Left ventricle myocardium inferior (tissue), 1 donor: ENCODE data around the gene KICS2. TPM values are rescaled to one million over a fixed set of nuclear protein-coding genes. Genes with fewer than 3 reads are reported as not detected.
"Not testable (repeated sequence)": the region's sequence is repeated elsewhere in the genome, so short reads cannot be mapped to it uniquely, and the experiment has no call there.

Experiments
- DNase-seq: peaks from one replicate; pipeline ENCODE4 v3.0.0-alpha.2; 2020
- H3K27ac ChIP-seq: fragments of 200-600 bp; replicated peaks from 2 replicates; pipeline ENCODE4 v1.8.0; 2021
- H3K27me3 ChIP-seq: fragments of 200-600 bp; 2 replicates; pipeline ENCODE4 v1.8.0; 2021; ENCODE audit warnings: low read depth
- H3K36me3 ChIP-seq: fragments of 200-600 bp; 2 replicates; pipeline ENCODE4 v1.8.0; 2021
- H3K4me1 ChIP-seq: fragments of 200-600 bp; 2 replicates; pipeline ENCODE4 v1.8.0; 2021
- H3K4me3 ChIP-seq: fragments of 200-600 bp; 2 replicates; pipeline ENCODE4 v1.8.0; 2021; ENCODE audit warnings: mild to moderate bottlenecking, moderate library complexity
- H3K9me3 ChIP-seq: fragments of 200-600 bp; replicated peaks from 2 replicates; pipeline ENCODE4 v1.8.0; 2021
- intact Hi-C: fragments of 100-400 bp; cut with micrococcal nuclease; formaldehyde crosslinking; loops from one replicate; pipeline ENCODE4 v1.11.0; 2022
- total RNA-seq: library from RNA; stranded (reverse); fragmentation: NEBNext Ultra II Directional; extraction: Animal tissue kit (Norgen Biotek cat#: 25700); gene quantifications from one replicate; pipeline ENCODE4 v1.2.1, GENCODE V29; 2021
- TF ChIP-seq, protein P1 (sequence below): fragments of 200-600 bp; IDR thresholded peaks from 2 replicates; pipeline ENCODE4 v1.8.0; 2021; ENCODE audit warnings: antibody characterized with exemption, mild to moderate bottlenecking, borderline replicate concordance
- donor health status: DM: no; HTN: yes; CAD: no; lungs with severe emphysema.

The KICS2 gene
- total RNA-seq, 1 donor from 2014 or later = 3.5 TPM

DNA sequence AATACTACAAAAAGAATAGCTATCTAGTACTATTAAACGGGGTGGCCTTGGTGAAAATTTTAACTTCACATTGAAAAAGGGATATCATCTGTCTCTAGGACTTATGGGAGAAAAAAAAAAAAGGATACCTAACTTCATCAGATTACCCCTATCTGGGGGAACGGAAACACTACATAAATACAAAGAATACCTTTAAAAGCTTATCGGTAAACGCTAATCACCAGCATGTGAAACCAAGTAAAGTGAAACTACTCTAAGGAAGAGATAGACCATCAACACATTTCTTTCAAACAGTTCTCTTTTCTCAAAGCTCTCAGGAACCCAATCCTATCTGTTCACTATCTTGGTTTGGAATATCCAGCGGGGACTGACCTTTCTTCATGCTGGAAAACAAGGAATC is 3.5 kb downstream of the KICS2 start:
- no peak overlapping the region for H3K27ac ChIP-seq
- intact Hi-C loops = no loop called here
- no peak for DNase-seq
- H3K4me1 ChIP-seq = peaks cover 19% of the 10 kb centered on the region
- TF ChIP-seq, protein P1, sequence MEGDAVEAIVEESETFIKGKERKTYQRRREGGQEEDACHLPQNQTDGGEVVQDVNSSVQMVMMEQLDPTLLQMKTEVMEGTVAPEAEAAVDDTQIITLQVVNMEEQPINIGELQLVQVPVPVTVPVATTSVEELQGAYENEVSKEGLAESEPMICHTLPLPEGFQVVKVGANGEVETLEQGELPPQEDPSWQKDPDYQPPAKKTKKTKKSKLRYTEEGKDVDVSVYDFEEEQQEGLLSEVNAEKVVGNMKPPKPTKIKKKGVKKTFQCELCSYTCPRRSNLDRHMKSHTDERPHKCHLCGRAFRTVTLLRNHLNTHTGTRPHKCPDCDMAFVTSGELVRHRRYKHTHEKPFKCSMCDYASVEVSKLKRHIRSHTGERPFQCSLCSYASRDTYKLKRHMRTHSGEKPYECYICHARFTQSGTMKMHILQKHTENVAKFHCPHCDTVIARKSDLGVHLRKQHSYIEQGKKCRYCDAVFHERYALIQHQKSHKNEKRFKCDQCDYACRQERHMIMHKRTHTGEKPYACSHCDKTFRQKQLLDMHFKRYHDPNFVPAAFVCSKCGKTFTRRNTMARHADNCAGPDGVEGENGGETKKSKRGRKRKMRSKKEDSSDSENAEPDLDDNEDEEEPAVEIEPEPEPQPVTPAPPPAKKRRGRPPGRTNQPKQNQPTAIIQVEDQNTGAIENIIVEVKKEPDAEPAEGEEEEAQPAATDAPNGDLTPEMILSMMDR = no peak
- no peaks in the 10 kb centered on the region for H3K27me3 ChIP-seq
- H3K4me3 ChIP-seq = no peak overlapping the region
- peaks cover 13% of the 10 kb centered on the region for H3K36me3 ChIP-seq
- H3K9me3 ChIP-seq = no peaks in the 10 kb centered on the region

DNA sequence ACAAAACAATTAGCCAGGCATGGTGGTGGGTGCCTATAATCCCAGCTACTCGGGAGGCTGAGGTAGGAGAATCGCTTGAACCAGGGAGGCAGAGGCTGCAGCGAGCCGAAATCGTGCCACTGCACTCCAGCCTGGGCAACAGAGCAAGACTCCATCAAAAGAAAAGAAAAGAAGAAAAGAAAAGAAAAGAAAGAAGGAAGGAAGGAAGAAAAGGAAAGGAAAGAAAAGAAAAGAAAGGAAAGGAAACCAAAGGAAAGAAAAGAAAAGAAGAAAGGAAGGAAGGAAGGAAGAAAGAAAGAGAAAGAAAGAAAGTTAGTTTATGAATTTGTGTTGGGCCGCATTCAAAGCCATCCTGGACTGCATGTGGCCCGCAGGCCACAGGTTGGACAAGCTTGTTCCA is 4.5 kb downstream of the KICS2 start:
- intact Hi-C loops, H3K4me3 ChIP-seq, H3K27ac ChIP-seq, H3K27me3 ChIP-seq, DNase-seq, H3K9me3 ChIP-seq: not testable (repeated sequence)
- Histone ChIP-seq H3K36me3 (peaks cover 20% of the 10 kb centered on the region), H3K4me1 (peaks cover 17% of the 10 kb centered on the region)

DNA sequence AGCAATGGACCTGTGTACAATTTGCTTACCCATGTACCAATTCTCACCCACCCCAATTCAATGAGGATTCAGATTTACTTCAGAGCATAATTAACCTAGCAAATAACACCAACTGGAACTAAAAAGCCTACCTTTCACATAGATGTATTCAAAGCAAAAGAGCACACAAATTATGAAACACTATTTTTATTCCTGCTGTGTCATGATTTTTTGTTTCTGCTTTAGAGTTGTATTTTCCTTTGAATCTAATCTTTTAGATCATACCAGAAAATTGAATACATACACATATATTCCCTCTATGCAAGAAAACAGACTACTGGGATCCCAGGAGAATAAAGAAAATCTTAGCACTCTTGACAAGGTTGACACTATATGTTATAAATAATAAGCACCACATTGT is 5.9 kb downstream of the KICS2 start:
- TF ChIP-seq, protein P1 = no peak
- H3K9me3 ChIP-seq = no peaks in the 10 kb centered on the region
- no peaks in the 10 kb centered on the region for H3K27me3 ChIP-seq
- H3K4me3 ChIP-seq = no peak overlapping the region
- H3K27ac ChIP-seq = no peak overlapping the region
- peaks cover 4% of the 10 kb centered on the region for H3K4me1 ChIP-seq
- H3K36me3 ChIP-seq = peaks cover 31% of the 10 kb centered on the region
- intact Hi-C loops = no loop called here
- no peak for DNase-seq

DNA sequence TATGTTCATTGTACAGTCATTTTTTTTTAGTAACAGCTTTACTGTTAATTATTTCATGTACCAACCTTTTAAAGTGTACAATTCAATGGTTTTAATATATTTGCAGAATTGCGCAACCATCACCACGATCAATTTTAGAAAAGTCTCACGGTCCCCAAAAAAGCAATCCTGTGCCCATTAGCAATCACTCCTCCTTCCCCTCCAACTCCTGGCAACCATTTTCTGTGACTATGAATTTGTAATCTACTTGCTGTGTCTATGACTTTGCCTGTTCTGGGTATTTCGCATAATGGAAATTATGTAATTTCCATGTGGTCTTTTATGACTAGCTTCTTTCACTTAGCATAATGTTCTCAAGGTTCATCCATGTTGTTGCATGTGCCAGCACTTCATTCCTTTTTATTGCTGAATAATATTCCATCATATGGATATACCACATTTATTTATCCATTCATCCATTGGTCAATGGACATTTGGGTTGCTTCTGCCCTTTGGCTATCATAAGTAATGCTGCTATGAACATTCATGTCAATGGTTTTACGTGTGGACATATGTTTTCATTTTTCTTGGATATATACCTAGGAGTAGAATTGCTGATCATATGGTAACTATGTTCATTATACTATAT is 9.9 kb downstream of the KICS2 start:
- H3K9me3 ChIP-seq = no peaks in the 10 kb centered on the region
- intact Hi-C loops = no loop called here
- DNase-seq = no peak
- TF ChIP-seq, protein P1 = no peak
- H3K27me3 ChIP-seq = no peaks in the 10 kb centered on the region
- no peak overlapping the region for H3K27ac ChIP-seq
- peaks cover 34% of the 10 kb centered on the region for H3K36me3 ChIP-seq
- no peaks in the 10 kb centered on the region for H3K4me1 ChIP-seq
- H3K4me3 ChIP-seq = no peak overlapping the region

DNA sequence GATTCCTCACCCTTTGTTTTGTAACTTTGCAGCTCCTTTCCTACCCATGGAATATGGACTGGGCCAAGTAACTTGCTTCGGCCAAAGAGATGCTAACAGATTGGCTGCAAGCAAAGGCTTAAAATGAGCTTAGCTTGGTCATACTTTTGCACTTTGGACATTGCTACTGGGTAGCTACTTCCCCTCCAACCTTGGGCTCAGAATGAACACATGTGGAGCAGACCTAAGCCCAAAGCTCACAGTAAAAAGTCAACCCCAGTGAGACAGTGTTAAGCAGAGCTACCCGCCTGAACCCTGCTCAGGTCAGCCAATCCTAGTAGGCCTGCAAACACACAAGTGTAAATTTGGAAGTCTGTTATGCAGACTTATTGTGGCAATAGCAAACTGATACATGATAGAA is 14.6 kb downstream of the KICS2 start:
- TF ChIP-seq, protein P1 = no peak
- no peak for DNase-seq
- no peaks in the 10 kb centered on the region for H3K27me3 ChIP-seq
- H3K4me3 ChIP-seq = no peak overlapping the region
- H3K27ac ChIP-seq = no peak overlapping the region
- intact Hi-C loops = no loop called here
- no peaks in the 10 kb centered on the region for H3K4me1 ChIP-seq
- no peaks in the 10 kb centered on the region for H3K9me3 ChIP-seq
- peaks cover 29% of the 10 kb centered on the region for H3K36me3 ChIP-seq

DNA sequence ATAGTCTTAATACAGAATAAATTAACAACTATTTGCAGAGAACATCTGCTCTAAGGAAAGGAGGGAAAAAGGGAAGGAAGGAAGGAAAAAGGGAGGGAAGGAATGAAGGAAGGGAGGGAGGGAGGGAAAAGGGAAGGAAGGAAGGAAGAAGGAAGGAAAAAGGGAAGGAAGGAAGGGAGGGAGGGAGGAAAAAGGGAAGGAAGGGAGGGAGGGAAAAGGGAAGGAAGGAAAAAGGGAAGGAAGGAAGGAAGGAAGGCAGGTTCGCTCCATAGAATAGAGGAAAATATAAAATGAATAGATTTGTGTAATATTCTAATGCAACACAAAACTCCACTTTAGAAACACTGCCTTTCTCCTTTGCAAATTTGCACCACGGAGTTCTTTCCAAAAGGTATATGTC is 16.6 kb downstream of the KICS2 start:
- H3K9me3 ChIP-seq = no peaks in the 10 kb centered on the region
- peaks cover 17% of the 10 kb centered on the region for H3K36me3 ChIP-seq
- intact Hi-C loops = no loop called here
- no peak overlapping the region for H3K27ac ChIP-seq
- H3K27me3 ChIP-seq = no peaks in the 10 kb centered on the region
- no peaks in the 10 kb centered on the region for H3K4me1 ChIP-seq
- TF ChIP-seq, protein P1 = no peak
- no peak for DNase-seq
- H3K4me3 ChIP-seq = no peak overlapping the region
